Tibial nerve (tissue), 4 donors: ENCODE data around the gene PPP2R2C. TPM values are rescaled to one million over a fixed set of nuclear protein-coding genes. Genes with fewer than 3 reads are reported as not detected.

Source experiments
- DNase-seq, 2 donors: peaks; one replicate each; pipeline ENCODE4 v3.0.0-alpha.2; 2019; ENCODE audit warnings: low spot score in 2 of 2
- H3K27ac ChIP-seq, 4 donors: fragments of 200-600 bp; sonication (generic) in 3 of 4; one replicate each; pipeline ENCODE4 v1.5.1; 2017 to 2019; ENCODE audit warnings: mild to moderate bottlenecking in 1 of 4
- H3K27me3 ChIP-seq, 2 donors: fragments of 200-600 bp; sonication (generic) in 1 of 2; one replicate each; pipeline versions ENCODE4 v1.5.1 to v1.6.0; 2017 to 2019
- H3K36me3 ChIP-seq, 3 donors: fragments of 200-600 bp; sonication (generic); one replicate each; pipeline ENCODE4 v1.5.1; 2018 to 2019
- H3K4me1 ChIP-seq, 4 donors: fragments of 200-600 bp; sonication (generic) in 3 of 4; one replicate each; pipeline ENCODE4 v1.5.1; 2017 to 2019
- H3K4me3 ChIP-seq, 4 donors: fragments of 200-600 bp; sonication (generic) in 3 of 4; one replicate each; pipeline ENCODE4 v1.5.1; 2017 to 2019; ENCODE audit warnings: mild to moderate bottlenecking in 1 of 4, moderate library complexity in 1 of 4
- H3K9me3 ChIP-seq, 4 donors: fragments of 200-600 bp; sonication (generic) in 3 of 4; one replicate each; pipeline ENCODE4 v1.5.1; 2017 to 2019
- EP300 ChIP-seq, 2 donors: sonication (generic); formaldehyde crosslinking; IDR thresholded peaks; one replicate each; pipeline ENCODE4 v1.6.1; 2017; ENCODE audit warnings: antibody characterized with exemption in 2 of 2, mild to moderate bottlenecking in 1 of 2
- POLR2A ChIP-seq, 2 donors: fragments of 450-650 bp; IDR thresholded peaks; one replicate each; pipeline ENCODE4 v1.6.1; 2017; ENCODE audit warnings: antibody characterized with exemption in 2 of 2, mild to moderate bottlenecking in 2 of 2, moderate library complexity in 2 of 2
- WGBS, 2 donors: methylation state at CpG; one replicate each; pipeline ENCODE4 v1.1.5; 2018; 5-methylcytosine and 5-hydroxymethylcytosine counted together
- total RNA-seq, 4 donors: library from RNA; depleted of rRNA; stranded (reverse); fragments of >200 nt; gene quantifications; one replicate each; pipeline ENCODE4 v1.1.0, GENCODE V29; 2016
- TF ChIP-seq, protein P1 (sequence below), 5 experiments: fragments of 200-600 bp in 3 of 5; fragments of 450-650 bp in 2 of 5; sonication (generic) in 3 of 5; IDR thresholded peaks; one replicate each; pipeline ENCODE4 v1.5.1; 2016 to 2019; ENCODE audit warnings: antibody characterized with exemption in 5 of 5, mild to moderate bottlenecking in 3 of 5, moderate library complexity in 2 of 5

The PPP2R2C gene
- total RNA-seq, 4 donors from 2014 or later: under 0.01 to 0.66 (median 0.42) TPM; not detected in 1

DNA sequence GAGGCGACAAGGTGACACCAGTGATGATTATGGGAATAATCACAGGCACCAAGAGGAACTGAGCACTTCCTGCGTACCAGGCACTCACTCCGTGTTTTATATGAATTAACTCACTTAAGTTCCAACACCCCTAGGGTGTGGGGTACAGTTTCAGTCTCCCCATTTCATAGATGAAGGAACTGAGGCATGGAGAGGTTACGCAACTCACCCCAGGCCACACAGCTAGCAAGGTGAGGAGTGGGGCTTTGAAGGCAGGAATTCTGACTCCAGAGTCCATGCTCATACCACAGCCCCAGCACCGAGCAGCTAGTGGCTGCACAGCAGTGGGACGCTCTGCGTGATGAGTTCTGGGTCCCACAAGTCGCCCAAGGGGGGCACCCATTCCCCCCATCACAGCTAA, 29.9 kb downstream of the PPP2R2C start:
- H3K27me3 ChIP-seq: peaks cover 0 to 1% of the 10 kb centered on the region in 2 donors
- no peak overlapping the region for H3K4me3 ChIP-seq
- H3K36me3 ChIP-seq: no peaks in the 10 kb centered on the region
- peaks cover 0 to 10% (median 0%) of the 10 kb centered on the region in 4 donors for H3K4me1 ChIP-seq
- no peak for DNase-seq
- TF ChIP-seq, protein P1, sequence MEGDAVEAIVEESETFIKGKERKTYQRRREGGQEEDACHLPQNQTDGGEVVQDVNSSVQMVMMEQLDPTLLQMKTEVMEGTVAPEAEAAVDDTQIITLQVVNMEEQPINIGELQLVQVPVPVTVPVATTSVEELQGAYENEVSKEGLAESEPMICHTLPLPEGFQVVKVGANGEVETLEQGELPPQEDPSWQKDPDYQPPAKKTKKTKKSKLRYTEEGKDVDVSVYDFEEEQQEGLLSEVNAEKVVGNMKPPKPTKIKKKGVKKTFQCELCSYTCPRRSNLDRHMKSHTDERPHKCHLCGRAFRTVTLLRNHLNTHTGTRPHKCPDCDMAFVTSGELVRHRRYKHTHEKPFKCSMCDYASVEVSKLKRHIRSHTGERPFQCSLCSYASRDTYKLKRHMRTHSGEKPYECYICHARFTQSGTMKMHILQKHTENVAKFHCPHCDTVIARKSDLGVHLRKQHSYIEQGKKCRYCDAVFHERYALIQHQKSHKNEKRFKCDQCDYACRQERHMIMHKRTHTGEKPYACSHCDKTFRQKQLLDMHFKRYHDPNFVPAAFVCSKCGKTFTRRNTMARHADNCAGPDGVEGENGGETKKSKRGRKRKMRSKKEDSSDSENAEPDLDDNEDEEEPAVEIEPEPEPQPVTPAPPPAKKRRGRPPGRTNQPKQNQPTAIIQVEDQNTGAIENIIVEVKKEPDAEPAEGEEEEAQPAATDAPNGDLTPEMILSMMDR (IDR thresholded peaks at IDR 0.05): no peak
- TF ChIP-seq POLR2A (IDR thresholded peaks at IDR 0.05) (no peak), EP300 (IDR thresholded peaks at IDR 0.05) (no peak)
- 84 to 85% methylated on average over 8 of the region's 8 CpGs for WGBS, 2 donors
- H3K27ac ChIP-seq: no peak overlapping the region
- H3K9me3 ChIP-seq: peaks cover 0 to 5% (median 0%) of the 10 kb centered on the region in 4 donors

DNA sequence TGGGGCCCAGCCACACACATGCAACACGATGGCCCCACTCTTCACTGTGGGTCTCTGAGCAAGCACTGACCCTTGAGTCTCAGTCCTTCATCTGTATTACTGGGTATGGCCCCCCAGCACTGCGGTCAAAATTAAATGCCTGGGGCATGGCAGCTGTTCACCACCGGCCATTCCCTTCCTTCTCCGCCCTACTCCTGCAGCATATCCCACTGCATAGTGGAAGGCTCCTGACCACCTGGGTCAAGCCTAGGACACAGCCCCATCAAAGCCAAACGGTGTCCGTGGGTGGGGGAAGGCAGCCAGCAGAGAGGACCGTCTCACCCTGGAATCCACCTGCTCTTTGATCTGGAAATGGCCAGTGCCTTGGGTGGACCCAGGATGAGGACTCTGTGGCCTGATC, 30.7 kb downstream of the PPP2R2C start:
- peaks cover 0 to 3% (median 0%) of the 10 kb centered on the region in 4 donors for H3K4me1 ChIP-seq
- 80 to 88% methylated on average over 7 of the region's 7 CpGs for WGBS, 2 donors
- peaks cover 0 to 5% (median 0%) of the 10 kb centered on the region in 4 donors for H3K9me3 ChIP-seq
- no peak overlapping the region for H3K4me3 ChIP-seq
- TF ChIP-seq, protein P1 (IDR thresholded peaks at IDR 0.05): no peak
- TF ChIP-seq EP300 (IDR thresholded peaks at IDR 0.05): no peak
- TF ChIP-seq POLR2A (IDR thresholded peaks at IDR 0.05): no peak
- H3K36me3 ChIP-seq: no peaks in the 10 kb centered on the region
- no peak for DNase-seq
- no peak overlapping the region for H3K27ac ChIP-seq
- H3K27me3 ChIP-seq: no peaks in the 10 kb centered on the region

DNA sequence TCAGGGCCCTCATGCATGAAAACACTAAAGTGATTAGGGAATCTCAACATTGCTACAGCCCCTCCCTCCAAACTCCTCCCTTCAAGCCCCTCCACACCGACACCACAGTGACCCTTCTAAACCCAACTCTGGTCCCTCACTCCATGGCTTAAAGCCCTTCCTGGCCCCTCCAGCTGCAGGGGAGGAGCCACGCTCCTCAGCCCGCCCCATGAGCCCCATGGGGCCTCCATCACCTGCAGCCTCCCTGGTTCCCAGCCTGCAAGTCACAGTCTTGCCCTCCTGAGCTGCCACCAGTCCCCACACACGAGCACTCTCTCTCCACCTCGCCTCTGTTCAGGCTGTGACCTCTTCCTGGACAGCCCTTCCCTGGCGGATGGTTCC, 31.2 kb downstream of the PPP2R2C start:
- 66 to 69% methylated on average over 6 of the region's 6 CpGs for WGBS, 2 donors

DNA sequence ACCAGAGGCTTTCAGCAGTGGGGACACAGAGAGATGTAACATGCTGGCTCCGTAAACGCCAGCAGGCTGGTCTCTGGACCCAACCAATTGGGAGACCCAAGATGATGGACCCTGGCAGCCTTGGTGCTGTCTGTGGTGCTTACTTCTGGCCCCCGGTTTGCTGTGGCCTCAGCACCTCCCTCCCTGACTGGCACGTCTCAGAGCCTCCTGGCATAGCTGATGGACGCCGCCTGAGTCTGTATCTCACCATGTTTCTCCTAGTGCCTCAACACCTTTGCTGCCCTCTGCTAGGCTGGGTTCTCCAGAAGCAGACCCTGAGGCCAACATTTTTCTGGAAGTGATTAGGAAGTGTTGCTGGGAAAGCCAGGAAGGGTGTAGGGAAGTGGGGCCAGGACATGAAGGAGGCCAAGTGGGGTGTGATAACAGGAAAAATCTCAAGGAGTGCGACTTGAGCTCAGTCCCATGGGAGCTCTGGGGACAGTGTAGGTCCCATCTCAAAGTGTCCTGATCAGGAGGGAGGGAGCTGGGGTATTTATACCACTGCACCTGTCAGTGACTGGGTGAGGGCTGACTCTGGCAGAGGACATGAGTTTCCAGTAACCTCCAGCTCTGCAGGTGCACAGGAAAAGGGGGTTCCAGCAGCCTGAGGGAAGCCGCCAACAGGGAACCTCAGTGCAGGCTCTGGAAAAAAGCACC, 31.8 kb downstream of the PPP2R2C start:
- H3K4me1 ChIP-seq: no peaks in the 10 kb centered on the region
- peaks cover 0 to 12% (median 0%) of the 10 kb centered on the region in 4 donors for H3K9me3 ChIP-seq
- 59 to 74% methylated on average over 7 to 8 of the region's 8 CpGs for WGBS, 2 donors
- H3K27me3 ChIP-seq: no peaks in the 10 kb centered on the region
- TF ChIP-seq POLR2A (IDR thresholded peaks at IDR 0.05): no peak
- no peak for TF ChIP-seq EP300 (IDR thresholded peaks at IDR 0.05)
- TF ChIP-seq, protein P1 (IDR thresholded peaks at IDR 0.05): no peak
- no peak for DNase-seq
- no peak overlapping the region for H3K4me3 ChIP-seq
- H3K27ac ChIP-seq: no peak overlapping the region
- no peaks in the 10 kb centered on the region for H3K36me3 ChIP-seq

More for the DNA sequence above, 31.2 kb downstream of the PPP2R2C start:
- H3K27me3 ChIP-seq: no peaks in the 10 kb centered on the region
- no peak for DNase-seq
- no peaks in the 10 kb centered on the region for H3K36me3 ChIP-seq
- H3K27ac ChIP-seq: no peak overlapping the region
- no peak overlapping the region for H3K4me3 ChIP-seq
- no peaks in the 10 kb centered on the region for H3K4me1 ChIP-seq
- TF ChIP-seq POLR2A (IDR thresholded peaks at IDR 0.05) (no peak), EP300 (IDR thresholded peaks at IDR 0.05) (no peak)
- TF ChIP-seq, protein P1 (IDR thresholded peaks at IDR 0.05): no peak
- peaks cover 0 to 7% (median 0%) of the 10 kb centered on the region in 4 donors for H3K9me3 ChIP-seq

DNA sequence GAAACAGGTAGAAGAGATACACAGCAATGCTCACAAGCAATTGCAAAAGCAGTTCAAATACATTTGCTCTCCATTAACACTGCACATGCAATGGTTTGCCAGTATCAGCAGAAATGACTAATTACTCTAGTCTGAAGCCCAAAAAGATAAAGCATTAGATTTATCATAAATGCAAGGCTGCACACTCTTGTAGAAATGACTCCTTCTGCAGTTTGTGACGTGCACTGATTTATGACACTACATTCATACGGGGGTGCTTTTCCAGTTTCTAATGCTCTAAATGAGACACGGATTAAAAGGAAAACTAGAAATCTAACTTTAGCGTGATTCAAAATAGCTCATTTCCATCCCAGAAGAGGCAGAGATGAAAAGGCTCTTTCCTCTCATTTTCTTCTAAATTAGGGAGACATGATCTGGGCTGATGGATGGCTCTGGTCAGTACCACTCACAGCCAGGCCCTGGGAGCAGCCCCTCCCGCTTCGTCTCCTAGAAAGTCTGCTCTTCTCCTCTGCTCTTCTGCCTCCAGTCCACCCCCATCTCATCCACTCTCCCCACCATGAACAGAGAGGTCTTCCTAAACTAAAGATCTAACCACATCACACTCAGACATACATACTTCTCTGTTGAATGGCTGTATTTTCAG, 33.2 kb downstream of the PPP2R2C start:
- Histone ChIP-seq H3K36me3 (no peaks in the 10 kb centered on the region), H3K27me3 (no peaks in the 10 kb centered on the region), H3K4me3 (no peak overlapping the region), H3K9me3 (peaks cover 0 to 24% (median 0%) of the 10 kb centered on the region in 4 donors), H3K4me1 (no peaks in the 10 kb centered on the region), H3K27ac (no peak overlapping the region)
- no peak for TF ChIP-seq EP300 (IDR thresholded peaks at IDR 0.05)
- no peak for TF ChIP-seq POLR2A (IDR thresholded peaks at IDR 0.05)
- TF ChIP-seq, protein P1 (IDR thresholded peaks at IDR 0.05): no peak
- 77 to 83% methylated on average over 6 of the region's 6 CpGs for WGBS, 2 donors
- DNase-seq: no peak
